ENCODE results near the gene MALRD1. TPM values are rescaled to one million over a fixed set of nuclear protein-coding genes. Genes with fewer than 3 reads are reported as not detected.
"Not testable (repeated sequence)": the region's sequence is repeated elsewhere in the genome, so short reads cannot be mapped to it uniquely, and the experiment has no call there.

Gene MALRD1
- total RNA-seq, 1 experiment from 2014 or later: not detected

DNA sequence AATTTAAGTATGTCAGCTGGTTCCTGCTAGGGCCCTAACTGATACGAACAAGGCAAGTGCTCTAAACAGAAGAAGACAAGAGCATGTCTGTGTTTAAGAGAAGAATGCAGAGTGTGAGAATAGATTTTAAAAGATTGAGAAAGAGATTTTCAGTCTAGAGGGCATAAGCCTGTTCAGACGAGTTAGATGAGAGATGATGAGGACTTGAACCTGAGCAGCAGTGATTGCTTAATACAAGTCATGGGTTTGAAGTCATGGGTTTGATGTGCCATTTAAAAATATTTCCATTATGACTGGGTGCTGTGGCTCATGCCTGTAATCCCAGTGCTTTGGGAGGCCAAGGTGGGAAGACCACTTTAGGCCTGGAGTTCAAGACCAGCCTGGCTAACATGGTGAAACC lies 658.8 kb downstream of the MALRD1 start:
- DNase-seq (ENCODE audit: low read depth): no peak

DNA sequence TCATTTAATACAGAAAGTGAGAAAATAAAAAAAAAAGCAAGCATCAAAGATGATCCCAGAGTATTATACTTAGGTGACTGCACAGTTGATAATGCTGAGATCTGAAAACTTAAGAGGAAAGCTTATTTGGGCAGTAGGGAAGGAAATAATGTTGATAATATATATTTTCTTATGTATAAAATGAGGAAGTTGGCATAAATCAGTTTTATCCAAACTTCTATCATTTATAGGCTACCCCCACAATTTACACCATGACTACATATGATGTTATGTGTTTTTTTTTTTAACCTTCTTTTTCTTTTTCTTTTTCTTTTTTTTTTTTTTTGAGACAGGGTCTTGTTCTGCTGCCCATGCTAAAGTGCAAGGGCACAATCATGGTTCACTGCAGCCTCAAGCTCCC lies 659.4 kb downstream of the MALRD1 start:
- no peak for DNase-seq (ENCODE audit: low read depth)

DNA sequence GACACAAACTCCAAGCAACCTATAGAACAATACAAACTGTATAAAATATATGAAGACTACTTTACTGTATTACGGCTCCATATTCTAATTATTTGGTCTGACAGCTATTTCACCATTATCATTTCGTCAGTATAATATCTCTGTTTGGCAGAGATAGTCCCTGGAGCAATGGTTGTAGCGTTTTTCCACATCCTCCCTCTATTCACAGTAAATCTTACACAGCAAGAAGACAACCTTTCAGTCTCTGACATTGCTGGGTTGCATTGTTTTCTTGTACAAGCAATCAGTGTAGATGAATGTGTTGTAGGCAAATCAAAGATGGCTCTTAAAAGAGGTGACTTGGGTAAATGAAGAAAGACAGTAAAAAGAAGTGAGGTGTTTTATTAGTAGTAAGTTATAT lies 662.0 kb downstream of the MALRD1 start:
- DNase-seq (ENCODE audit: low read depth): no peak

DNA sequence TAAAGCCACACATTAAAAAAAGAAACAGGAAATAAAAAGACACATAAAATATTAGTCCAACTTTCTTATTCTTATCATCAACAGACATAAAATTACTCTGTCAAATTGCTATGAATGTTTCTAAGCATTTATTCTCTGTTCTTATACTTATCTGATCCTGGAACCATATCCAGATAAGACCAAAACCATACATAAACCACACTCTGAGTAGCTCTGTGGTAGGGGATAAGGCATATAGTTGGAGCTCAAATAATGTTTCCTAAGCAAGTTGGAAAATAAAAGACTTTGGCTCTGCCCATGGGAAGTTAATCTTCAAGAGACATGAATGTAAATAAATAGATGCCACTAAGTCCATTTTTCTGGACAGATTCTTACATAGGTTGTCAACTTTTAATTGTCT lies 664.6 kb downstream of the MALRD1 start:
- DNase-seq (ENCODE audit: low read depth): no peak

DNA sequence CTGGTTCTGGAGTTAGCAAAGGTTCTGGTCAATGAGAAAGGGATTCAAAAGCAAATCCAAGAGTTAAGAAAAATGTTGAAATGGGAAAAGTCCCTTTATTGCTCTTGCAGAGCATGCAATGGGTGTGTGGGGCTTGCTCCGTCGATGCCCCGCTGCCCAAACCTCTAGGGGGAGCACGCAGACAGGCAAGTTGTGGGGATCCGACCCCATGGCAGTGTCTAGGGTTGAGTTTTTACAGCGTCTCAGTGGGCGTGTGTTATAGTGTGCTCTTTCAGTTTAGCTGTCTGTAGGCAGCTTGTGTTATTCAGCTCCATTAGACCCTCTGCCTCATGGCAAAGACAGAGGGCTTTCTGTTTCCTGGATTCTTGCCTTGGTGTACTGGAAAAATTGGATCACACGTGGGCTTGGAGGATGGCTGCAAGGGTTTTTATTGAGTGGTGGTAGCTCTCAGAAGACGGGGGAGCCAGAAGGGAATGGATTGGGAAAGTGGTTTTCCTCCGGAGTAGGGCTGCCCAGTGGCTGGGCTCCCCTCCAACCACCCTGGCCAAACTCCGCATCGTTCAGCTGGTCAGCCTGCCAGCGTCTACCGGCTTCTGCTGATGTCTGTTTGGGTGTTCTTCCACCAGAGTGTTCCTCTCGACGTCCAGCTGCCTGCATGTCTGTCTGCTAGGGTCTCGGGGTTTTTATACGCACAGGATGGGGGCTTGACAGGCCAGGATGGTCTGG lies 665.4 kb downstream of the MALRD1 start:
- peak; percentile 7 for DNase-seq (ENCODE audit: low read depth)

DNA sequence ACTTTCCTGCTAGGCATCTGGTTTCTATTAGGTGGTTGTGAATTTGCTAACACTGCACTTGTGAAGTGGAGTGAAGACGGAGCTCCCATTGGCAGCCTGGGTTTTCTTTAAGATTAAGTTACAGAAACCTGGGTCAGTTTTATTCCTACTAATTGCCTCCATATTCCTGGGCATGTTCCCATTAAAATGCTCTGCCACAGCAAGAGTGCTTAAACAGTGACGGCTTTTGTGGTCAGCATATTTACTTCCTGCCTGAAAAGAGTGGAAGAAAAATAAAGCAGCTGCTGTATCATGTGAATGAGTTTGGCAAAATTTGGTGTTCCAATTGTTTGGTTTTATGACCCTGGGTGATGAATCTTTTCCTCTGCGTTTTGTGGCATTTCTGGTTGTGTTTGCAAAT lies 670.7 kb downstream of the MALRD1 start:
- DNase-seq (ENCODE audit: low read depth): peak; percentile 6

DNA sequence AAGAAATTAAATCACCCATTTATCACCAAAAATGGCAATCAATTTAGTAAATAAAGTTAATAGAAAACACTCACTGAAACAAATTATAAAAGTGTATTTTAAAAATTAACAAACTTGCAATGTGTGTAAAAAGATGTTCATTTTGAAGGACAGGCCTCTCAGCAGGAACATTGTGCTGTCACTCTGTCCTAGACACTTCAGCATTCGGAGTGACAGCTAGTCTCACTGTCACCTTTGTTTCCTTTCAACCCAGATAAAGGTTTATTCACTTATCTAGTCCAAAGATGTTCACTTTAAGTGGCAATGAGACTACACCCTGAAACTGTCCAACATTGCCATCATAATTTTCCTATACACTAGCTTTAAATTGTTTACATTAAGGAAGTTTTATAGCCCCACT lies 675.7 kb downstream of the MALRD1 start:
- no peak for DNase-seq (ENCODE audit: low read depth)

DNA sequence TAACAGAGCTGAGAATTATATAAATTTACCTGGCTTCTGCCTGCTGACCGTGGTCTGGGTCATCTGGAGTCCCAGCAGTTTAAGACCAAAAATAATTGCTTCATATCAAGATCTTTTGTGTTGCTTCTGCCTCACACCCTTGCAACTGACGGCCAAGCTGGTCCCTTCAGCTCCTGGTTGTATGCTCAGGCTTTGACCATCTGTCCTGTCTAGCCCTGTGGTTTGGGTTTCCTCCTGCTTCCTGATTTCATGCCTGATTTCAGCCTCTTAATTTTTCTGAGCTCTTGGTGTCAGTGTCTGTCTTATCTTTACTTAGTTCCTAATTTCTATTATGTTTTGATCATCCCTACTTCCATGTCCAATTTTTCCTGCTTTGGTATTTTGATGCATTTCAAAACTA lies 679.8 kb downstream of the MALRD1 start:
- no peak for DNase-seq (ENCODE audit: low read depth)

DNA sequence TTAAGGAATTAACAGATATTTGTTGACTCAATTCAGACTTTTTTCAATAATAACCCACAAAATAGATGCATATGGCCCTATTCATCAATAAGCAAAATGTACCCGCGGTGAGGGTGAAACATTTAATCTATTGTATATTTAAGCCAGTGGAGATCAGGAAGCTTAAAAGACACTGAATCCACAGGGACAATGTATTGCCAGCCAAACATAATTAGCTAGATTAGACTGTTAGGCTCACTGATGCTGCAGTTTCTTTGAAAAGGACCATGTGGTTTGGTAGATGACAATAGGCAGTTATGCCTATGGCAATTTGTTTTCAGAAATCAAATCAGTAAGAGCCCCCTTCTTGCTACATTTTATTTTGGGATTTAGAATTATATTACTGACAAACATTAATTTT lies 680.4 kb downstream of the MALRD1 start:
- no peak for DNase-seq (ENCODE audit: low read depth)

DNA sequence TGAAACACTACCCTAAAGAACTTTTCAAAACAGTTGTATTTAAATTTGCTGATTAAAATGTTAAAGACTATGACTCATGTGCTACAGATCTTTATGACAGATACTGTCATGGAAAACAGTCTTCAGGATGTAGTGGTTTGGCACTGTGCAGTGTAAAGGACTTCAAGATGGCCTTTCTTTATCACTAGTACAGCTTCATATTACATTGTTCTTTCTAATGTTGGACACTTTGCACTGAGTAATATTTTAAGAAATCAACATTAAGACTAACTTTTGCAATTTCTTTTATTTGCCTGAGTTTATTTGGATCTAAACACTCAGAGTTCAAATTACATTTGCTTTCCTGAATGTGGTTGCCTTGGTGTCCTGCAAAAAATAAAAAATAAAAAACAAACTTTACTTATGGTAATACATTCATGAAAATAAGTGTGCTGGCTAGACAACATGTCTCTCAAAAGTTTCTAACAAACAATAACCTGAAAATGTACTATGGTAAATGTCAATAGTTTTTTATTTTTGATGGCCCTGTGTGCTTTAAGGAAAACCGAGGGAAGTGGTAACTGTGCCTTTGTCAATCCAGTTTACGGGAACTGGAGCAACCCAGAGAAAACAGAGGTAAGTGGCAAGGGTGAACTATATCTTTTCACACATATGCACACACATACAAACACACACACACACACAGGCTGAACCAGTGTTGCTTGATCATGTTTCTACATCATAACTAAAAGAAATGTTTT lies 681.7 kb downstream of the MALRD1 start:
- DNase-seq (ENCODE audit: low read depth): no peak

DNA sequence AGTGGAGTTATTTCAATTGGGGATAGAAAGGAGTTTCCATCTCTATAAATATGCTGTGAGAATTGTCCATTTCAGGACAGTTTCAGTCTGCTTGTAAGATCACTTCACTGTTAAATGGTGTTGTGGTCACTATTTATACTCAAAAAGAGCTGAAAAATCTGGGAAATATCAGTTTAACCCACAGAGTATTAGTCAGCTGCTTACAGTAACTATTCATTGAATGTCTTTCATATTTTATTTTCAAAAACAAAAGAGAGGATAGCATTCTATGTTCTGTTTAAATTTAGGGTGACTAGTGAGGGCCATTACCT lies 682.3 kb downstream of the MALRD1 start:
- no peak for DNase-seq (ENCODE audit: low read depth)

DNA sequence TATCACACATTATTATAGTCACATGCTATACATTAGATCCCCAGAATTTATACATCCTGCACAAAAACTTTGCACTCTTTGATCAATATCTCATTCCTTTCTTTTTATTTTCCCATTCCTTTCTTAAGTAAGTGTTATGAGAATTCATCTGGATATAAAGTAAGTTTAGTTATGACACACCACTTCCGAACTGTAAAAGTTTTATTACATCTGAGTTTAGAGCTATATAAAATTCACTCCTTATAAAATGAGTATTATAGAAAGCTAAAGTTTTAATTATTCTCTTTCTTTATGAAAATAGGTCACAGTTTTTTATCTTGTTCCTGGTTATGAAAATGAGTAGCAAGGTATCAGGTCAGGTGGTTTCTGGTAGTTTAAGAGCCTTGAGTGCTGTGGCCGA lies 683.0 kb downstream of the MALRD1 start:
- no peak for DNase-seq (ENCODE audit: low read depth)

DNA sequence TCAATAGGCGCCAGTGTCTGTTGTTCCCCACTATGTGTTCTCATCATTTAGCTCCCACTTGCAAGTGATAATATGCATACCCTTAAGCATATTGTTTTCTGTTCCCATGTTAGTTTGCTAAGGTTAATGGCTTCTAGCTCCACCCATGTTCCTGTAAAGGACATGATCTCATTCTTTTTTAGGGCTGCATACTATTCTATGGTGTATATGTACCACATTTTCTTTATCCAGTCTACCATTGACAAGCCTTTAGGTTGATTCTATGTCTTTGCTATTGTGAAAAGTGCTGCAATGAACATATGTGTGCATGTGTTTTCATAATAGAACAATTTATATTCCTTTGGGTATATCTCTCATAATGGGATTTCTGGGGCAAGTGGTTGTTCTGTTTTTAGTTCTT lies 689.8 kb downstream of the MALRD1 start:
- no peak for DNase-seq (ENCODE audit: low read depth)

DNA sequence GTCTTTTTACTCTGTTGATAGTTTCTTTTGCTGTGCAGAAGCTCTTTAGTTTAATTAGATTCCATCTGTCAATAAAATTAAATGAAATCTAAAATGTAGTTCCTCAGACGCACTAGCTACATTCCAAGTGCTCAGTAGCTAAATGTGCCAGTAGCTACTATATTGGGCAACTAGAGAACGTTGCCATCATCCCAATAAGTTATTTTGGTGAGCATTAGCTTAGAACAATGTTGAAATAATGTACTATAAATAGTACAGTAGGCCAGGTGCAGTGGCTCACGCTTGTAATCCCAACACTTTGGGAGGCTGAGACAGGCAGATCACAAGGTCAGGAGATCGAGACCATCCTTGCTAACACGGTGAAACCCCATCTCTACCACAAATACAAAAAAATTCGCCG lies 690.6 kb downstream of the MALRD1 start:
- not testable (repeated sequence) for DNase-seq (ENCODE audit: low read depth)

DNA sequence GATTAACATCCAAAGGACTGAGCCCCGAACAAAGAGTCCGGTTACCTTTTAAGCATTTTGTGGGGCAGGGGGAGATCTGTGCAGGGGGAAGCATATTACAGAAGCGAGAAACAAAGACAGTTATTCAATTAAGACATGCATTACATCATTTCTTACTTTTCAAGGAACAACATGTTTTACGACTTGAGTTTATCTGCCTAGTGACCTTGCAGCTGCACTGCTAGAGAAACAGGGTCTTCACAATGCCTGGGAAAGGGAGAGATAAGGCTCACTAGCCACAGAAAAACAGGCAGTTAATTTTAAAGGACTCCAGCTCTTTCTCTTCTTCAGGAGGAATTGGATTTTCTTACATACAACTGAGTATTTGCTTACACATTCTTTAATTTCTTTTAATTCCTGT lies 693.5 kb downstream of the MALRD1 start:
- DNase-seq (ENCODE audit: low read depth): not testable (repeated sequence)

DNA sequence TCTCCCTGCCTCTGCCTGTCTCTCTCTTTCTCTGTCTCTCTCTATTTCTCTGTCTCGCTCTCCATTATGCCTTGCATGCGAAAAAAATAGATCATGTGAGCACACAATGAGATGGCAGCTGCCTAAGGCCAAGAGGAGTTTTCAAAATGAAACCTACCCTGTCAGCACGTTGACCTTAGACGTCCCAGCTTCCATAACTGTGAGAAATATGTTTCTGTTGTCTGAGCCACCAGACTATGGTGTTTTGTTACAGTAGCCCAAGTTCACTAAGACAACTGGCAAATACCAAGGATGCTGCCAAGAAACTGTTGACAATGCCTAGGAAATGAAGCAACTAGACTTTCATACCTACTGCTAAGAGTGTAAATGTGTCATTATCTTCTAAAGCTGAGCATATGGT lies 697.1 kb downstream of the MALRD1 start:
- no peak for DNase-seq (ENCODE audit: low read depth)

DNA sequence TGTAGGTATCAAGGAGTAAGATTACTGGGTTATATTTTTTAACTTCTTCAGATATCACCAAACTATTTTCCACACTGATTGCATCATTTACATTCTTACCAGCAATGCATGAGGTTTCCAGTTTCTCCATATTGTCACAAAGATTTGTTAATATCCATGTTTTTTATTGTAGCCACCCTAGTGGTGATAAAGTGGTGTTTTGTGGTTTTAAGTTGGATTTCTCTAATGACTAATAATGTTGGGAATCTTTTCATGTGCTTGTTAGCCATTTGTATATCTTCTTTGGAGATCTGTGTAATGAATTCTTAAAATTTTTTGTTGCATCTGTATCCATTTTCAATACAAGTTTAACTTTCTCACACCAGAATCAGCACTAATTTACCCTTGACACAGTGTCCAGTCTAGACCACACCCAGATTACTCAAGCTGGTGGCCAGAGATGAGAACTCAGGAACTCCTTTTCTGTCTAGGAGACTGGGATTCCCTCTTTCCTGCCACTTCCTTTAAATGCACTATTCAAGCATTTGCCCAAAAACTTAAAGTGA lies 700.7 kb downstream of the MALRD1 start:
- no peak for DNase-seq (ENCODE audit: low read depth)

DNA sequence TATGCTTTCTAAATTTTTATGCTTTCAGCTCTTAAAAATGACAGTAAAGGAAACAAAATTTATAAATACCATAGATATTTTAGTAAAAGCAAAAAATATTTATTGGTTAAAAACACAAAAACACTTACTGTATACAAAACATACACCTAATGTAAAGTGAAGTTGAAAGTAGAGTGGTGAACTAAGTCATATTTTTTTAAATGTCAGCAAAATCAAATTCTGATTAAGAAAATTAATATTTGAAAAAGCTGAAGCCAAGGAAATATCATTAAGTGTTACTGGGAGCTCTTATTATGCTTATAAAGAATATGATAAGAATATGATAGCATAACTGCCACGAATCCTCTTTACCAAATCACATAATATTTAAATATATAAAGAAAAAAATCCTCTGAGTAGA lies 702.4 kb downstream of the MALRD1 start:
- no peak for DNase-seq (ENCODE audit: low read depth)

DNA sequence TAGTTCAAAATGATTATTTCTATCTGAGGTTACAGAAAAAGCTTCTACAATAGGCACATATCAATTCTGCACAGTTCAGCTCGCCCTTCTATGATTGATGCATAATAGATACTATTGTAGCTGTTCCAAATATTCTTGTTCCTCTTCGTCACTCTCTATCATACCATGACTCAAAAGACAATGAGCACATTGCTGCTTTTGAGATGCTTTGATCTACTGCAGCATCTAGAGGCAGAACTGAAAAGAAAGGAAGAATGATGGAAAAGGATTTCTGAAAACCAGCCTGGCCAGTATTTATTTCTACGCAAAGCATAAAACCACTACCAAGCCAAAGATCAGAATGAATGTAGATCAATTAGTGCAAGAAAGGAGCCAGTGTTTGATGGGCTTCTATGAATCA lies 708.3 kb downstream of the MALRD1 start:
- no peak for DNase-seq (ENCODE audit: low read depth)

DNA sequence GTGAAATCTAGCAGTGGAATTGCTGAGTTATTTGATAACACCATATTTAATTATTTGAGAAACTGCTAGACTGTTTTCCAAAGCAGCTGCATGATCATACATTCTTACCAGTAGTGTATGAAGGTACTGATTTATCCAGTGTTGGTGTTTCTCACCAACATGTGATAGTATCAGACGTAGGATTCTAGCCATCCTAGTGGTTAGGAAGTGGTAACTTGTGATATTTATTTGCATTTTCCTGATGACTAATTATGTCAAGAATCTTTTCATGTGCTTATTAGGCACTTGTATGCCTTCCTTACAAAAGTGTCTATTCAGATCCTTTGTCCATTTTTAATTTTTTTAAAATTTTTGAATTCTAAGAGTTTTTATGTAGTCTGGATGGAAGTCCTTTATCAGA lies 713.4 kb downstream of the MALRD1 start:
- DNase-seq (ENCODE audit: low read depth): no peak

DNA sequence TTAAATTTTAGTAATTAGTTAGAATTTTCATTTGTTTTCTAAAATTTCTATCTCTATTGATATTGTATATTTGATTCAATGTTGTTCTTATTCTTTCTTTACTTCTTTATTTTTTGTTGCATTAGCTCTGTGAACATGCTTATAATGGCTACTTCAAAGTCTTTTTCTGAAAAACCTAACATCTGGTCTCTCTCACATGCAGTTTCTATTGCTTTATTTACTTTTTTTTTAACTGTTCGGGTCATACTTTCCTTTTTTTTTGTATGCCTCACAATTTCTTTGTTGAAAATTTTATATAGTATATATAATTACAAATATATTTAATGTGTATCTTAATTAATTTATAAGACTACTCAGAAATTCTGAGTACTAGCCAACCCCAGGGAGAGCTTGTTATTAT lies 715.5 kb downstream of the MALRD1 start:
- DNase-seq (ENCODE audit: low read depth): no peak

DNA sequence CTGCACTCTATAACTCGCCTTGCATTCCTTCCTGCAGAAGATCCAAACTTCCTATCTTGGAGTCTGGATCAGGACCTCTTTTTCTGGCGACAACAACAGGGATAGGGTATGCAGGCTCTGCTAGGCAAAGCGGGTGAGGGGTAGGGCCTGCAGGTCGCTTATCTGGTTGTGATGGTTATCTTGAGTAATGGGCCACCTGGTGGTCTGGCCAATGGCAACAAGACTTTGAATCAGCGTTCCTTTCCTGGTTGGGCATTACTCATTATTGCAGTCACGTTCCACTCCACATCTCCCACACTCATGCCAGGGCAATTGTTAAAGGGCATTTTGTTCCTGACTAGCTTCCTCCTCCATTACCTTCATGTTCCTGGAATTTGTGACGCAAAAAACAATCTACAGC lies 719.3 kb downstream of the MALRD1 start:
- DNase-seq (ENCODE audit: low read depth): no peak

DNA sequence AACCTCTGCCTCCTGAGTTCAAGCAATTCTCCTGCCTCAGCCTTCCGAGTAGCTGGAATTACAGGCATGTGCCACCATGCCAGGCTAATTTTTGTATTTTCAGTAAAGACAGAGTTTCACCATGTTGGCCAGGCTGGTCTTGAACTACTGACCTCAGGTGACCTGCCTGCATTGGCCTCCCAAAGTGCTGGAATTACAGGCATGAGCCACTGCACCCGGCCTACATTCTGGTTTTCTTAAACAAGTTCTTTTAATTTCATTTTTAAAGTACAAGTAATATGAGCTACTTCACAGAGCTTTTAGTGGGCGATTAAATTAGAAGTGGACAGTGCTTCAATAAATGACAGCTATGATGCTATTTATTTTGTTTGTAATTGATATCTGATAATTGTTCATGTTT lies 721.2 kb downstream of the MALRD1 start:
- DNase-seq (ENCODE audit: low read depth): not testable (repeated sequence)

DNA sequence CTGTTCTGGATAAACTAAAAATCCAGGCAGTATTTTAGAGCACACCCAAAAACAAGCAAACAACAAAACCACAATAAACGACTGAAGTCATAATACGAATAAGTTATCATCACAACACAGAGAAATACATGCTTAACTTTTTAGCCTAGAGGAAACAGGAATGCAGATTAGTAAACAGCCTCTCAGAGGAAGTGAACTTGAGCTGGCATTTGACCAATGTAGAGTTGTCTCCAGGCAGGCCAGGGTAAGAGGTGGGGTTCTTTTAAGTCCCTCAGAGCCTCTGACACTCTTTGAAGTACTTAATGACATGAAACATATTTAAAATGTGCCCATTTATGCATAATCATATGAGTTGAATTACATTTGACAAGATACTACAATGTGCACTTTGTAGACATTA lies 724.4 kb downstream of the MALRD1 start:
- no peak for DNase-seq (ENCODE audit: low read depth)

Measured in Daoy (cell line).